Urothelium cell line (cell line): ENCODE data around the gene EVA1C.
"Not testable (repeated sequence)": the region's sequence is repeated elsewhere in the genome, so short reads cannot be mapped to it uniquely, and the experiment has no call there.

Experiments used
- DNase-seq: peaks from one replicate; pipeline ENCODE4 v3.0.0; 2011; ENCODE audit warnings: low spot score, mixed read lengths
- FAIRE-seq: peaks from 2 replicates; lab custom pipeline; 2011; peaks lifted over from hg19 to GRCh38; lab: Jason Lieb, UNC

EVA1C gene

GRCh38 chr21:32494934-32495709 lies 82.6 kb downstream of the EVA1C start:
- DNase-seq: no peak
- no peak for FAIRE-seq

- no peak for FAIRE-seq
- DNase-seq: no peak
Measured at GRCh38 chr21:32496568-32496967, 84.1 kb downstream of the EVA1C start.

- FAIRE-seq (no peak), DNase-seq (no peak)
Measured at GRCh38 chr21:32499249-32500055, 86.9 kb downstream of the EVA1C start.

- not testable (repeated sequence) for FAIRE-seq, DNase-seq
Measured at GRCh38 chr21:32503641-32504040, 91.1 kb downstream of the EVA1C start.

GRCh38 chr21:32505767-32506166 lies 93.3 kb downstream of the EVA1C start:
- FAIRE-seq, DNase-seq: not testable (repeated sequence)

GRCh38 chr21:32506411-32506965 lies 94.0 kb downstream of the EVA1C start:
- not testable (repeated sequence) for FAIRE-seq, DNase-seq

GRCh38 chr21:32507342-32507919 lies 94.9 kb downstream of the EVA1C start:
- FAIRE-seq (no peak), DNase-seq (no peak)

- FAIRE-seq, DNase-seq: not testable (repeated sequence)
Measured at GRCh38 chr21:32508036-32508435, 95.5 kb downstream of the EVA1C start.

- no peak for FAIRE-seq
- no peak for DNase-seq
Measured at GRCh38 chr21:32508558-32508957, 96.1 kb downstream of the EVA1C start.

- FAIRE-seq: not testable (repeated sequence)
Measured at GRCh38 chr21:32508975-32509374, 96.5 kb downstream of the EVA1C start.

GRCh38 chr21:32514275-32515055 lies 102.0 kb downstream of the EVA1C start:
- FAIRE-seq: no peak
- DNase-seq: no peak

More at GRCh38 chr21:32508975-32509374, 96.5 kb downstream of the EVA1C start:
- DNase-seq: not testable (repeated sequence)

- DNase-seq (no peak), FAIRE-seq (no peak)
Measured at GRCh38 chr21:32515874-32516273, 103.4 kb downstream of the EVA1C start.

GRCh38 chr21:32516756-32517649 lies 104.5 kb downstream of the EVA1C start:
- FAIRE-seq: no peak
- no peak for DNase-seq

- FAIRE-seq: no peak
Measured at GRCh38 chr21:32519945-32520874, 107.7 kb downstream of the EVA1C start.

GRCh38 chr21:32520875-32521735 lies 108.6 kb downstream of the EVA1C start:
- FAIRE-seq: no peak
- peak; percentile 76 for DNase-seq

More at GRCh38 chr21:32519945-32520874, 107.7 kb downstream of the EVA1C start:
- no peak for DNase-seq

- DNase-seq (no peak), FAIRE-seq (no peak)
Measured at GRCh38 chr21:32521736-32522355, 109.3 kb downstream of the EVA1C start.

- DNase-seq (no peak), FAIRE-seq (no peak)
Measured at GRCh38 chr21:32523463-32523862, 111.0 kb downstream of the EVA1C start.
